Iris pigment epithelial cell (primary cell): ENCODE data around the gene SV2A.
A peak's percentile ranks its signal among the peaks of the same experiment; 100 is the strongest.
"Not testable (repeated sequence)": the region's sequence is repeated elsewhere in the genome, so short reads cannot be mapped to it uniquely, and the experiment has no call there.

ENCODE experiments used
- DNase-seq: peaks from one replicate; pipeline ENCODE4 v3.0.0-alpha.2; 2011; ENCODE audit warnings: low read depth

Gene SV2A

GRCh38 chr1:149886396-149887195, 31.0 kb downstream of the SV2A start:
- peak; percentile 99 for DNase-seq

- DNase-seq: peak; percentile 52
Observed at GRCh38 chr1:149886121-149886395, 31.6 kb downstream of the SV2A start.

- peak; percentile 65 for DNase-seq
Observed at GRCh38 chr1:149885339-149886120, 32.1 kb downstream of the SV2A start.

- DNase-seq: peak; percentile 26
Observed at GRCh38 chr1:149884433-149885338, 33.0 kb downstream of the SV2A start.

- DNase-seq: no peak
Observed at GRCh38 chr1:149883598-149884247, 33.9 kb downstream of the SV2A start.

- DNase-seq: no peak
Observed at GRCh38 chr1:149881876-149882275, 35.8 kb downstream of the SV2A start.

GRCh38 chr1:149879556-149879955, 38.1 kb downstream of the SV2A start:
- no peak for DNase-seq

- DNase-seq: no peak
Observed at GRCh38 chr1:149877211-149877946, 40.3 kb downstream of the SV2A start.

GRCh38 chr1:149873060-149873459, 44.6 kb downstream of the SV2A start:
- not testable (repeated sequence) for DNase-seq

- not testable (repeated sequence) for DNase-seq
Observed at GRCh38 chr1:149866887-149867286, 50.8 kb downstream of the SV2A start.

- not testable (repeated sequence) for DNase-seq
Observed at GRCh38 chr1:149861497-149862054, 56.1 kb downstream of the SV2A start.

- not testable (repeated sequence) for DNase-seq
Observed at GRCh38 chr1:149860684-149861496, 56.8 kb downstream of the SV2A start.

GRCh38 chr1:149860271-149860670, 57.4 kb downstream of the SV2A start:
- DNase-seq: not testable (repeated sequence)
